PC-9 (cell line): ENCODE measurements around the gene PLA2R1. TPM values are rescaled to one million over a fixed set of nuclear protein-coding genes. Genes with fewer than 3 reads are reported as not detected.

Experiments
- BruUV-seq: library from RNA; stranded (reverse); fragments of 400-500 nt; replicated peaks from 2 replicates; lab custom pipeline; 2021; lab: Mats Ljungman, UMichigan
- CTCF ChIA-PET: fragments of 300-600 bp; sonication (Branson Sonifier 250); formaldehyde crosslinking; loops from one replicate; lab custom pipeline; 2022; ENCODE audit warnings: antibody characterized with exemption; lab: Charles Lee
- POLR2A ChIA-PET: fragments of 300-600 bp; sonication (Branson Sonifier 250); formaldehyde crosslinking; loops from one replicate; lab custom pipeline; 2022; ENCODE audit warnings: antibody characterized with exemption; ENCODE audit not compliant: unreplicated experiment; lab: Charles Lee
- DNase-seq, 2 experiments: peaks; one replicate each; pipeline versions ENCODE4 v3.0.0 to v3.0.0-alpha.2; 2015 to 2022; ENCODE audit warnings: mixed read lengths in 1 of 2
- H2AFZ ChIP-seq: fragments of 200-600 bp; sonication (generic); 2 replicates; pipeline ENCODE4 v1.8.1; 2017; ENCODE audit warnings: antibody characterized with exemption
- H3F3A ChIP-seq: fragments of 200-600 bp; sonication (generic); 2 replicates; pipeline ENCODE4 v1.8.1; 2017; ENCODE audit warnings: antibody characterized with exemption, mild to moderate bottlenecking, low read depth; ENCODE audit not compliant: insufficient read depth
- H3K27ac ChIP-seq: fragments of 200-600 bp; sonication (generic); 2 replicates; pipeline ENCODE4 v1.6.1; 2016; ENCODE audit warnings: mixed run types
- H3K27me3 ChIP-seq: fragments of 200-600 bp; sonication (generic); 2 replicates; pipeline ENCODE4 v1.6.1; 2016; ENCODE audit warnings: low read depth, mixed run types; ENCODE audit not compliant: insufficient read depth
- H3K36me3 ChIP-seq: fragments of 200-600 bp; sonication (generic); 2 replicates; pipeline ENCODE4 v1.6.1; 2016; ENCODE audit warnings: low read depth, mixed run types
- H3K4me1 ChIP-seq: fragments of 200-600 bp; sonication (generic); replicated peaks from 2 replicates; pipeline ENCODE4 v1.6.1; 2016; ENCODE audit warnings: mixed run types; ENCODE audit not compliant: insufficient read depth
- H3K4me2 ChIP-seq: fragments of 200-600 bp; sonication (generic); 2 replicates; pipeline ENCODE4 v1.6.1; 2017; ENCODE audit warnings: mixed run types
- H3K4me3 ChIP-seq: fragments of 200-600 bp; sonication (generic); 2 replicates; pipeline ENCODE4 v1.6.1; 2016; ENCODE audit warnings: mixed run types
- H3K79me2 ChIP-seq: fragments of 200-600 bp; sonication (generic); 2 replicates; pipeline ENCODE4 v1.6.1; 2017; ENCODE audit warnings: low read depth, mixed run types
- H3K9me2 ChIP-seq: fragments of 200-600 bp; sonication (generic); 2 replicates; pipeline ENCODE4 v1.8.1; 2017; ENCODE audit warnings: mild to moderate bottlenecking; ENCODE audit not compliant: insufficient read depth
- H3K9me3 ChIP-seq: fragments of 200-600 bp; sonication (generic); 2 replicates; pipeline ENCODE4 v1.8.1; 2016; ENCODE audit warnings: low read depth; ENCODE audit not compliant: insufficient read depth
- H4K20me1 ChIP-seq: fragments of 200-600 bp; sonication (generic); 2 replicates; pipeline ENCODE4 v1.8.1; 2017; ENCODE audit not compliant: insufficient read depth
- EZH2 ChIP-seq: fragments of 200-600 bp; sonication (generic); IDR thresholded peaks from 2 replicates; pipeline ENCODE4 v1.8.0; 2017; ENCODE audit warnings: antibody characterized with exemption, low read depth
- intact Hi-C: fragments of 100-400 bp; cut with micrococcal nuclease; formaldehyde crosslinking; loops from one replicate; pipeline ENCODE4 v1.10.0; 2022; ENCODE audit not compliant: unreplicated experiment
- total RNA-seq: library from RNA; stranded (reverse); gene quantifications from 2 replicates; pipeline ENCODE4 v1.2.3, GENCODE V29; 2021
- TF ChIP-seq, protein P1 (sequence below): fragments of 200-600 bp; sonication (generic); conservative IDR thresholded peaks from 2 replicates; pipeline ENCODE4 v1.6.1; 2017; ENCODE audit warnings: mixed run types, antibody characterized with exemption, mild to moderate bottlenecking, moderate library complexity

Gene PLA2R1
- total RNA-seq, 1 experiment from 2014 or later, result 0.33 TPM

DNA sequence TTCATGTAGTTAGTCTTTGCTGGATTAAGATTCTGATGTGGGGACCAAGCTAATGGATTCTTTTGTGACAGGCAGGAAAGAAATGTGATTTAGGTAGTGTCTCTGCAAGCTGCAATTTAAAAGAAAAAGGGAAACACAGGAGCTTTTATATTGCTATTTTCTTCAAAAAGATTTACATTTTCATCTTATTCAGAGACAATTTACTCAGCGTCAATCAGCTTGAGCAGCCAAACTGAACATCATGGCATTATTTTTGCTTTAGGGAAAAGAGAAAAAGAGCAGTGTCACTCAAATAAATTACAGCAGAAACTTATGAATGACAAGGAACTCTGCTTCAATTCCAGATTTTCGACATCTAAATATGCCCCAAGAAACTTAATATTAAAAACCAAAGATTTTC, 67.4 kb downstream of the PLA2R1 start:
- H3K36me3 ChIP-seq, result no peaks in the 10 kb centered on the region
- no peaks in the 10 kb centered on the region for H4K20me1 ChIP-seq
- POLR2A ChIA-PET, result no interaction called here
- H3K9me3 ChIP-seq, result peaks cover 3% of the 10 kb centered on the region; the same call in 1 of the 2 replicates
- intact Hi-C loops, result no loop called here
- no peak overlapping the region for H3K4me2 ChIP-seq
- H3K79me2 ChIP-seq, result no peaks in the 10 kb centered on the region
- no peak overlapping the region for H3K4me3 ChIP-seq
- no peaks in the 10 kb centered on the region for H3K4me1 ChIP-seq
- no peak for DNase-seq
- no peak overlapping the region for H3K27ac ChIP-seq
- no peak overlapping the region for H2AFZ ChIP-seq
- no peaks in the 10 kb centered on the region for H3K27me3 ChIP-seq
- no TSS peak for BruUV-seq
- CTCF ChIA-PET, result no interaction called here
- no peaks in the 10 kb centered on the region for H3F3A ChIP-seq
- no peaks in the 10 kb centered on the region for H3K9me2 ChIP-seq
- TF ChIP-seq EZH2, result no peak
- TF ChIP-seq, protein P1, sequence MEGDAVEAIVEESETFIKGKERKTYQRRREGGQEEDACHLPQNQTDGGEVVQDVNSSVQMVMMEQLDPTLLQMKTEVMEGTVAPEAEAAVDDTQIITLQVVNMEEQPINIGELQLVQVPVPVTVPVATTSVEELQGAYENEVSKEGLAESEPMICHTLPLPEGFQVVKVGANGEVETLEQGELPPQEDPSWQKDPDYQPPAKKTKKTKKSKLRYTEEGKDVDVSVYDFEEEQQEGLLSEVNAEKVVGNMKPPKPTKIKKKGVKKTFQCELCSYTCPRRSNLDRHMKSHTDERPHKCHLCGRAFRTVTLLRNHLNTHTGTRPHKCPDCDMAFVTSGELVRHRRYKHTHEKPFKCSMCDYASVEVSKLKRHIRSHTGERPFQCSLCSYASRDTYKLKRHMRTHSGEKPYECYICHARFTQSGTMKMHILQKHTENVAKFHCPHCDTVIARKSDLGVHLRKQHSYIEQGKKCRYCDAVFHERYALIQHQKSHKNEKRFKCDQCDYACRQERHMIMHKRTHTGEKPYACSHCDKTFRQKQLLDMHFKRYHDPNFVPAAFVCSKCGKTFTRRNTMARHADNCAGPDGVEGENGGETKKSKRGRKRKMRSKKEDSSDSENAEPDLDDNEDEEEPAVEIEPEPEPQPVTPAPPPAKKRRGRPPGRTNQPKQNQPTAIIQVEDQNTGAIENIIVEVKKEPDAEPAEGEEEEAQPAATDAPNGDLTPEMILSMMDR, result no peak

DNA sequence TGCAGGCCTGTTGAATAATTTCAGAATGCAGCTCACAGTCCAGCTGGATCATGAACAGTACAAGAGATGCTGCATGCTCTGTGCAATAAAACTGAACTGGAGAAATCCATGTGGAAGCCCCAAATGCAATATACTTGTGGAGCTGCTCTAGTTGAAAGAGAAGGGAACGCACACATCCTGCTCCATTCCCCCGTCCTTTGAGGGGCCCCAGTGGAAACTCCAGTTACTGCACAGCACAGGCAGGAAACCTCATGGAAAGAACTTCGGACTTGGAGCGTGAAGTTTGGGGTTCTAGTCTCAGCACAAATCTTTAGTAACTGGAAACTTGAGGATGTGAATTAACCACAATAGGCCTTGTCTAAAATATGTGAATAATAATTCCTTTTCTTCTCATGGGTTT, 73.2 kb downstream of the PLA2R1 start:
- Histone ChIP-seq H3K4me3 (no peak overlapping the region), H3K4me2 (no peak overlapping the region), H3K27ac (no peak overlapping the region), H3K4me1 (no peaks in the 10 kb centered on the region), H3K9me2 (no peaks in the 10 kb centered on the region), H3K9me3 (no peaks in the 10 kb centered on the region), H3K79me2 (no peaks in the 10 kb centered on the region), H3F3A (no peaks in the 10 kb centered on the region), H3K27me3 (no peaks in the 10 kb centered on the region), H3K36me3 (no peaks in the 10 kb centered on the region), H4K20me1 (no peaks in the 10 kb centered on the region), H2AFZ (no peak overlapping the region)
- no peak for TF ChIP-seq EZH2
- TF ChIP-seq, protein P1, result no peak
- BruUV-seq, result no TSS peak
- intact Hi-C loops, result no loop called here
- POLR2A ChIA-PET, result interaction anchor here (0.6 kb wide), 1 partner anchor 447 kb away, joined by 3 read pairs; no protein-coding TSS in a partner anchor
- CTCF ChIA-PET, result no interaction called here
- DNase-seq, result no peak

DNA sequence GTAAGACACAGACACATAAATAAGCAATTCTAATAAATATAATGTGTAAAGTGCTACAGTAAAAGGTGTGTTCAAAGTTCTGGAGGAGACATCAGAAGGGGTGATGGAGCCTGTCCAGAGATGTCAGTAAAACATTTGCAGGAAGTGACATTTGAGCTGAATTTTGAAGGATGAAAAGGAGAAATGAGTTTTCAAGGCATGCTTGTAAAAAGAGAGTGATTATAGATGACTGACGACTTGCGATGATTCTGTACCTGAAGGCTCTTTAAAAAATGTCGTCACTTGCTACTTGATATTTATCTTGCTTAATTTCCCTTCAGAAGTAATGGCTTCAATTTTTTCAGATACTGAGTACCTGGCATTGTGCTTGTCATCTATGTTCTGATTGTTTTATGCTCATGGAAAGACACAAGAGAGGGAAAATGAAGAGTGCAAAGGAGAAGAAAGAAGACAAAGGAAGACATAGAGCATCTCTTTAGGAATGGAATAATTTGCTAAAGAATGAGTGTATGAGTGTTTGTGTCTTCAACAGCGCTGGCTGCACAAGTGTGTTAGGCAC, 73.9 kb downstream of the PLA2R1 start:
- Histone ChIP-seq H3K4me1 (no peaks in the 10 kb centered on the region), H3K4me2 (no peak overlapping the region), H3K79me2 (no peaks in the 10 kb centered on the region), H3K36me3 (no peaks in the 10 kb centered on the region), H4K20me1 (no peaks in the 10 kb centered on the region), H3K9me2 (no peaks in the 10 kb centered on the region), H3F3A (no peaks in the 10 kb centered on the region), H3K27ac (no peak overlapping the region), H2AFZ (no peak overlapping the region), H3K4me3 (no peak overlapping the region), H3K27me3 (no peaks in the 10 kb centered on the region), H3K9me3 (no peaks in the 10 kb centered on the region)
- ChIA-PET POLR2A (no interaction called here), CTCF (no interaction called here)
- DNase-seq, result no peak
- no TSS peak for BruUV-seq
- no peak for TF ChIP-seq EZH2
- TF ChIP-seq, protein P1, result no peak
- intact Hi-C loops, result no loop called here
